HS-27A (cell line): Measurements from ENCODE around the gene MRAS.
A peak's percentile ranks its signal among the peaks of the same experiment; 100 is the strongest.

Experiments
- DNase-seq: peaks from one replicate; pipeline ENCODE4 v3.0.0-alpha.2; 2012; ENCODE audit warnings: low read depth, missing footprints

Gene MRAS

DNA sequence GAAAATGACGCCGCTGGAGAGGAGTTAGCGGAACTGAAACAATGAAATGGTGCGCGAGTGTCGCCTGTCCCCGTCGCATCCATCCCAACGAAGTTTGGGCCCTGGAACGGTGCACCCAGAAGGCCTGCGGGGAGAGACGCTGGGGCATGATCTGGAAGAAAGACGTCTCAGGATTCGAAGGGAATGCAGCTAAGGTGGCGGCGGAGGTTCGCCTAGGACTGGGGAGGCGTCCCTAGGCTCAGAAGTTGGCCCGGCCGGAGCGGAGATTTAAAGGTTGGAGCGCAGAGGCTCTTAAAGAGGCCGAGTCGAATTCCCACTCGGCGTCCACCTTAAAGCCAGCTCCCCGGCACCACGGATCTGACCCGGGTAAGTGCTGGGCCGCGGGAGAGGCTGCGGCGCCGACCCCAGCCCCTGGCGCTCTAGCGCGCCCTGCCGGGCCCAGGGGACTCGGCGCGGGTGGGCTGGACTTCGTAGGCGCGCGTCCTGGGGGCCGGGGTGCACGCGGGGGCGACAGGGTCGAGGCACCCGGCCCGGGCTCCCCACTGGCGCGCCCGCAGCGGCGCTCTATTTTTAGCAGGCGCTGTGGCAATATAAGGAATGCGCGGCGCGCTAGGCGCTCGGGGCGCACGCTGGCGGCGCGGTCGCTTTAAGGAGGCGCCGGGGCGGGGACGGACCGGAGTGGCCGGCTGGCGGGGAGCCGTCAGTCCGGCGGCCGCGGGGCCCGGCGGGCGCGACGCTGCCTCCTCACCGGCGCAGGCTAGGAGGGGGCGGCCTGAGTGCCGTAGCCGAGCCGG is at the start of gene MRAS:
Gene MRAS, plus strand, starts transcription at position 620 of the 794 bp plus-strand sequence. CDS start 24,305 bp downstream, outside the sequence.
- DNase-seq: peak; percentile 57

DNA sequence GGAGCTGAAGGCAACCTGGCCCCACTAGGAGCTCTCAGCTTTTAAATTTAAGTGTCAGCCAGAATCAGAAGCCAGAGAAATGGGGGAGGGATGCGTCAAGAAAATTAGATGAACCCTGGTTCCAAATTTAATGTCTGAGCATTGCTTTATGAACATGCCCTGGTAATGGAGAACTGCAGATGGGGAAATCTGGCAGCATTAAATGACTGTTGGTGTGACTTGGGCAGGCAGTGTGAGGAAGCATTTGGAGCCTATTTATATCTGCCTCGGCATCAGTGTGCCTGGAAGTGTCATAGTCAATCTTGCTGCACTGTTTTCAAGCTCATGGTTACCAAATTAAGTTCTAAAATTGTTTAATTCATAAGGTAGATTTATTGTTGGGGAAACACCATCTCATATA is 47.7 kb upstream of the MRAS start:
- DNase-seq: no peak

DNA sequence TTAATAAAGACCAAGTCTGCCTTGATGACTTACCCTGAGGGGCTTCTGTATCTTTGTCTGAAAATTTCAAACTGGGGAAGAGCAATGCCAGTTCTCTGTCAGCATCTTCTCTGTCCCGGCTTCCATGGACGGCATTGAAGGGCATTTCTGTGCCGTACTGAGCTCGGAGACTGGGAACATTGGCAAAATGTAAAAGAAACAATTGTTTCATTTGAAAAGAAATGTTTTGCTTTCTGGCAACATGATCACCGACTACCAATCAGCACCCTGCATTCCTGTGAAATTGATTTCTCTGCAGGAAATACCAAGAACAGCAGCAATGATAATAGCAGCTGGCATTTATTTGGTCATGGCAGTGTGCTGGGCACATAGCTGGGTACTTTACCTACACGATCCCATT is 44.9 kb upstream of the MRAS start:
- no peak for DNase-seq

DNA sequence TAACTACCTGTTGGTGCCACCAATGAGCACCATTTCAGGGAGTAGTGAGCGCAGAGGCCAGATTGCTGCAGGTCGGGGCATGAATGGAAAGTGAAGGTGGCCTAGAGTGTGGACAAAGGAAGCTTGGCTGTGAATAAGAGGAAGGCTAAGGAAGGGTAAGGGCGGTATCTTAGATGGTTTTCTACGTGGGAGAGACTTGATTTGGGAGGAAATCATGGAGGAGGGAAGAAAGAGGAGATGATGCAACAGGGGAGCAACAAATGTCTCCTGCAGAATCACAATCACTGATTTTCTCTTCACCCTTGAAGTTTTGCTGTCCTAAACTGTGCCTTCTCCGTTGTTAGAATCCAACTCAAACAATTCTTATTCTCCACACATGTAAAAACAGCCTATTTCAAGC is 40.5 kb upstream of the MRAS start:
- DNase-seq: no peak

DNA sequence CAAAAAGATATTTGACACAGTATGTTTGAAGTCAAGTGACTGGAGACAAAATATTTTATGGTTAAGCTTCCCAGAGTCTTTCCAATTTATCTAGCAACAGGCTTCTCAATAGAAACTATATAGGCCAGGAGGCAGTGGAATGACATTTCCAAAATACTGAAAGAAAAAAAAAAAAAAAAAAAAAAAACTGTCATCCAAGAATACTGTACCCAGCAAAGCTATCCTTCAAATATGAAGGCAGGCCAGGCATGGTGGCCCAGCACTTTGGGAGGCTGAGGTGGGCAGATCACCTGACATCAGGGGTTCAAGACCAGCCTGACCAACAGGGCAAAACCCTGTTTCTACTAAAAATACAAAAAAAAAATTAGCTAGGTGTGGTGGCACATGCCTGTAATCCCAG is 39.6 kb upstream of the MRAS start:
- no peak for DNase-seq

DNA sequence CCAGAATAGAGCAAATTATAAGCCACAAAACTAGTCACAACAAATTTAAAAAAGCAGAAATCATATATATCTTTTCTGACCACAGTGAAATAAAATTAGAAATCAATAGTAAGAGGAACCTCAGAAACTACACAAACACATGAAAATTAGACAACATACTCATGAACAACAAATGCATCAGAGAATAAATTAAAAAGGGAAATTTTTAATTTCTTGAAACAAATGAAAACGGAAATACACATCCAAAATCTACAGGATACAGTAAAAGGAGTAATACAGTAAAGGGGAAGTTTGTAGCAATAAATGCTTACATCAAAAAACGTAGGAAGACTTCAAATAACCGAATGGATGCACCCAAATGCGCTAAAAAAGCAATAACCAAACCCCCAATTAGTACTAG is 37.9 kb upstream of the MRAS start:
- DNase-seq: no peak

DNA sequence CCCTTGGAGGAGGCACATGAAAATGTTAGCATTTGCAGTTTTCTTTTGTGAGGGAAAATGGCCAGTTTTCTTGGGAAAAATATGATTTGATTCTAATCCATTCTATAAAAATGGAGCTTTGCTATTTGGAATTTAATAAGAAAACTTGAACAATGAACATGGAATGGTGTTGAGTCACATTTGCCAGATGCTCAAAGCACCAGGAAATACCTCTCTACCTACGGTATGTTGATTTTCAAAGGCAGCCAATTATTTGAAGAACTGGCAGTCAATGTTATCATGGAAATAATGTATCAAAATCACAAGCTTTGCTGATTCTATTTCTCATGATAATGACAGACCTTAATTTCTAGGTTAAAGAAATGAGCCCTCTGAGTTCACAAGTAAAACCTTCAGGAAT is 33.6 kb upstream of the MRAS start:
- DNase-seq: no peak

DNA sequence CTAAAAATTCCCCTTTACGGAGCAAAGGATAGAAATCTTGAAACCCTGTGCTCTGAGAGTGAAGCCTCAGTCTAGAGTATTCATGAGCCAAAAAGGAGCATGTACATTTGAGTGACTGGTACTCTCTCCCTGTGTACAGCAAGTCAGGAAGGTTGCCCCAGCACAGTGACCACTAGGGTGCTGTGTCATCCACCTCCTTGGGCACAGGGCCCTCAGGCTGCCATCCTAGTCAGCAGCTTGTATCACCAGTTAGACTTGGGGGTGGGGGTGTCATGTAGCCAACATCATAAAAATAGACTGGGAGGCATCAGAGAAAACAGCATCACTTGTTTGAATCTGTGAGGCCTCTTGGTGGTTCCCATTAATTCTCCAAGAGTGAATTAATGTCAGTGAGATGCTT is 30.7 kb upstream of the MRAS start:
- no peak for DNase-seq

DNA sequence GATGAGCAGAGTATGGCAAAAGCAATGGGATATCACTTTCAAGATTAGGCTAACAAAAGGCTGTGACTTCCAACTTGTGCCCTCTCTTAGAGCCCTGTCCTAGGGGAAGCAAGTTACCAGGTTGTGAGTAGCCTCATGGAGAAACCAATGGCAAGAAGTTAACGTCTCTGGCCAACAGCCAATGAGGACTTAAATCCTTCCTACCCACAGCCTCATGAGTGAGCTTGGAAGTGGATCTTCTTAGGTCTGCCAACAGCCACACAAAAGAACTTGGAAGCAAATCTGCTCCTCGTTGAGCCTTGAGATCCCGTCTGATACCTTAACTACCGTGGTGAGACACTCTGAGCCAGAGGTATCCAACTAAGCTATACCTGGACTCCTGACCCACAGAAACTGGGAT is 24.4 kb upstream of the MRAS start:
- no peak for DNase-seq

DNA sequence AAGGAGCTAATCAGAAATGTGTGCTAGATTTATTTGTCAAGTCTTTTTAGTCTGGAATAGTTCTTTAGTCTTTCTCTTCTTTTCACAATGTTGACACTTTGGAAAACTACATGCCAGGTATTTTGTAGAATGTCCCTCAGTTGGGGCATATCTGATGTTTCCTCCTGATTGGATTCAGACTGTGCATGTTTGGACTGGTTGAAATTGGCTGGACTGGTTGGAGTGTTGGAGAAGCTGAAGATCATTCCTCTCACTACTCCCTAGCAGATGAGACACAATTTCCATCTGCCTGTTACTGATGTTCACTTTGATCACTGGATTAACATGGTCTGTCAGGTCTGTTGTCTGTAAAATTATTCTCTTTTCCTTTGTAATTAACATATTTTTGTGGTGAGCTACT is 22.4 kb upstream of the MRAS start:
- DNase-seq: no peak

DNA sequence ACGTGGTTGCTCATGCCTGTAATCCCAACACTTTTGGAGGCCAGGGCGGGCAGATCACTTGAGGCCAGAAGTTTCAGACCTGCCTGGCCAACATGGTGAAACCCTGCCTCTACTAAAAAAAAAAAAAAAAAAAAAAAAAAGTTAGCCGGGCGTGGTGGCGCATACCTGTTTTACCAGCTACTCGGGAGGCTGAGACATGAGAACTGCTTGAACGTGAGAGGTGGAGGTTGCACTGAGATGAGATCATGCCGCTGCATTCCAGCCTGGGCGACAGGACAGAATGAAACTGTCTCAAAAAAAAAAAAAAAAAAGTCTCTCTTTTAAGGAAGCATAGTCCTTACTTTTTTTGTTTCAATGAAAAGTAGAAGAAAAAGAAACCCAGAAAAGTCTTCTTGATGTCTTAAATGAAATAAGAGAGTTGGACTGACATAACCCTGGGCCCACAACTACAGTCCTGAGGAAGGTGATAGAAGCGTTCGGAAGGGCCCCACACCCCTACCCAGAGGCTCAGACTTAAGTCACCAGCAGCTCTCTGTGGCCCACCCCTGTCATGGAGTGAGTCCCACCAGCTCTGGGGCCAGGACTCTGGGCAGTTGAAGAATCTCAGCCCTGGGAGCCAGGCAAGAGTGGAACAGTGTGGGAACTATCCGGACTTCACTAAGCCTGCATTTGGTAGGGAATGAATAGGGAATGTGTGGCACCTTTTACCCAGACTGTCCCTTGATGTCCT is 21.3 kb upstream of the MRAS start:
- no peak for DNase-seq

DNA sequence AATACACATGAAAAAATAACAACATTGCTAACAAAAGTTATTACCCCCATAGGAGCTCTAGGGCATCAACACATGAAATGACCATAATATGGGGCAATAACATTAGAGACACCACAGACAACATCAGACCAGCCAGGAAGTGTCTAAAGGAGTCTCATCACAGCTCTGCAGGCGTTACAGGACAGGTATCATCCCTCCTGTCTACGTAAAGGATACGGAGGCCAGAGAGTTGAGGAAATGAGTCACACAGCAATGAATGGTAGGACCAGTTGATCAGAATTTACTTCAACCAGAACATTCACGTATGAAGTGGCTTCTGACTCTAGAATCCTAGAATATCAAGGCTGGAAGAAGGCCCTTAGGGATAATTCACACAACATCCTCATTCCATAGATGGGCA is 20.5 kb upstream of the MRAS start:
- no peak for DNase-seq

DNA sequence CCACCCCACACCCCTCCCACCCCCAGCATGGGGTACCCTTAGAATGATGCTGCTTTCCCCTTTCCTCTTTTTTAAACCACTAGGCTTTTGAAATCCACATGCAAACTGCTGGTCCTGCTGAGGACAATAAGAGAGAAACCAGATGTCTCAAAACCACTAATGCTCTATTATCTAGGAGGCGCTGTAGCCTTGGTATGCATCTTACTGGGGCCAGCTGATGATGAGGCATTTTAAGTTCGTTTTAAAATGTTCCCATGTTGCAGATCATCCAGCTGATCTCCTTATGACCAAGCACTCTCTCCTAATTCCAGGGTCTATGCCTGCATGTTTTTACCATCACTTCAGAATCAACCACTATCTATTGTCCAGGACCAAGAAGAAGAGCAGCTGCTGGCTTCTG is 20.0 kb upstream of the MRAS start:
- no peak for DNase-seq

DNA sequence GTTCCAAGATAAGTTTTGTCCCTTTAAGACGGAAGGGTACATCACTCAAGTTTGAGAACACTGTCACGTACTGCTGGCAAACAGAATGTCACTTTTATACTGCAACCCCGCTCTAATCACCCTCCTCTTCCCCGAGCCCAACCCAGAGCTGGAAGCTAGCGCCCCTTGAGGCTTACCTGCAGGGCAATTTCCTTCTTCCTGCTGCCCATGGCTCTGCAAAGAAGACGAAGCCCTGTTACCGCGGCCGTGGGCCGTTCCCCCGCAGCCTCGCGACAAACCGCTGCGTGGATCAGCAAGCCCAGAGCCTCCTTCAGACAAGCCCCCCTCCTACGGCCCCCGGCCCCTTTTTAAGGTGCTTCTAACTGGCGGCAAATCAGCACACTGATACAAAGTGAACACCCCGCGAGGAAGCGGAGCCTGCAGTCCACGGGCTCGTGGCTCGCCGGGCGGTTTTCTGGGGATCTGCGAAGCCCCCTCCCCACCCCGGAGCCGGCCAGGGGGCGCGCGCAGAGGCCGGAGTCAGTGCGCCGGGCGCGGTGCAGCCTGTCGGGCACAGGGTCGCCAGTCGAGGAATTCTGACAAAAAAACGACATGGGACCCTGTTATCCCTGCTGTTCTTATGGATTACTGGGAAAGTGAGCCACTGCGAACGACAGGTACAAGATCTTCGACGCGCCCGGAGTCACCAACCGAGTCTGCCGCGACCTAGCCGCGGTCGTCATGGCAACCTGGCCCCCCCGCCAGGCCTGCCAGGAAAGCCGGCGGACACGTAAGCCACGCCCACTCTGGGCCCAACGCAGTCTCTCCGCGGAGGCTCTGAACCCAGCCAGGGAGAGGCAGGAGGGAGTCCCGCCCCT is 19.0 kb upstream of the MRAS start, which contains the start of gene NME9:
Gene NME9, minus strand, starts transcription at position 725 of the 857 bp plus-strand sequence. Its CDS starts 516 bp downstream, at position 209.
- DNase-seq: peak; percentile 45

DNA sequence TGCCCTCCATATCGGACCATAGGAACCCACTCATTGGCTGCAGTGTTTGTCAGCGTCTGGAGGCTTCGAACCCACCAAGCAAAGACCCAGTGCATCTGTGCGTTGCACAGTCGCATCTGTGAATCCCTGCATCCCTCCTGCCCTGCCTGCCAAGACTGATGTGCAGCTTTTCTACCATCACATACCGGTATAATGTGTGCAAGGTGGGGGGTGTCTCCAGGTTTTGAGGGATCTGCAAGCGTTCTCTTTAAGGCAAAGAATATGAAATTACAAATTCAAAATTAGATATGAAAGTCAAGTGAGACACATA is 18.4 kb upstream of the MRAS start:
- DNase-seq: no peak

DNA sequence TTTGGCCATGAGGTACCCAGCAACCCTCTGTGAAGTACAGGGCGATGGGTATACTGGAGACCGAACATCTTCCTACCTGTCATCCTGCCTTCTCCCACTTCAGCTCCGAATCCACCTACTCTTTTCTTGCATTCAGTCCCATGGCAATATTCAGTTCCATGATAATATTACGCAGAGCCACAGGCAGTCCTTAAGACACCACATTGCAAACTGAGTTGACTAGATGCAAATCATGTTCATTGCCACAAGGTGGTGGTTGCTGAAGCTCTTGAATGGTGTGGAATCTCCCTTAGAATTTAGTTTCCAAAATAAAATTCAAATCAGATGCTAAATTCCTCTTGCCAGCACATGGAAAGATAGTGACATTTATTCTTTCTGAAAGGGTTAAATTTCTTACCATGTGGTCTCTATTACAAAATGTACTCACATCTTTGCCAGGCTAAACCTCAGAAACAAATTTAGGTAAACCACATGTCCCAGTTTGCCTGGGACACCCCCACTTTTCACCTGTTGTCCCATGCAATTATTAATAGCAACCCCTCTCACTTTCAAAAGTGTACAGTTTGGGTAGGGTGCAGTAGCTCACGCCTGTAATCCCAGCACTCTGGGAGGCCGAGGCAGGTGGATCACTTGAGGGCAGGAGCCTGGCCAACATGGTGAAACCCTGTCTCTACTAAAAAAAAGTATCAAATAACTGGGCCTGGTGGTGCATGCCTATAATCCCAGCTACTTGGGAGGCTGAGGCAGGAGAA is 17.1 kb upstream of the MRAS start:
- DNase-seq: no peak

DNA sequence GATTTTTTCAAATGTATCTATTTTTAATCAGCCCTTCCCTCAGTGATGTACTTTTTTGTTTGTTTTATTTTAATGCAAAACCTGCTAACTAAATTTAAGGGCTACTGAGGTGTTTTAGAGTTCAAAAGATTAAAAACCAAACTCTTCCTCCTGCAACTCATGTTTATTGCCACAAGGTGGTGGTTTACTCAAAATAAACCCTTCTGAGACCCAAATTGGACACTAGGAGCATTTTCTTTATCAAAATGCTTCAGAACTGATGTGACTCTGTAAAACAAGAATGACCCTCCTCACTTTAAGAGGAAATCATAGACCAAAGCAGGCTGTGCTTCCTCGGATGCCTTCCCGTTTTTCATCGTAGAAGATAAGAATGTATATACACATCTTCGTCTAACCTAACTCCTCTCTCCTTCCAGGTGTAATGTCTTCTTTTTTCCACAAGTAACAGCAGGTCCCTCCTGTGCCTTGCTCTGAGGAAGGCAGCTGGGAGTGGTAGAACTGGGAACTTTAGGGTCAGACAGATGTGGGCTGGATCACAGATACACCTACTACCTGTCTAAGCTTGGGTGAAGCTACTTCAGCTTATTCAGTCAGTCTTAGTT is 15.8 kb upstream of the MRAS start:
- DNase-seq: no peak

DNA sequence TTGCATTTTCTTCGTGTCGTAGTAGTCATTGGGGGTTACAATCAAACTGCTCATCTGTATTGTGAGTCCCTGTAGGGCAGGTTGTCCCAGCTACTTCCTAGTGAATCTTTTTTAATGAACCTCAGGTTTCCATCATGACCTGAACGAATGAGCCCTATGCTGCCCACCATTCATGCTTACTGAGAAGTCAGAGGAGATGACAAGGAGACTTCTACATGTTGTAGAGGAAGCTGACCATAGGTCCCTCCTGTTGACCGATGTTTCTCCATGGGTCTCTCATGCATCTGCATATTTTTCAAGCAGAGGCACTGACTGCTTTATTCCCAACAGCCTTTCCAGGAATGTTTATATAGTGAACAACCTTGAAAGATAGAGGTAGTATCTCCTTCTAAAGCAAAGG is 13.8 kb upstream of the MRAS start:
- DNase-seq: no peak

DNA sequence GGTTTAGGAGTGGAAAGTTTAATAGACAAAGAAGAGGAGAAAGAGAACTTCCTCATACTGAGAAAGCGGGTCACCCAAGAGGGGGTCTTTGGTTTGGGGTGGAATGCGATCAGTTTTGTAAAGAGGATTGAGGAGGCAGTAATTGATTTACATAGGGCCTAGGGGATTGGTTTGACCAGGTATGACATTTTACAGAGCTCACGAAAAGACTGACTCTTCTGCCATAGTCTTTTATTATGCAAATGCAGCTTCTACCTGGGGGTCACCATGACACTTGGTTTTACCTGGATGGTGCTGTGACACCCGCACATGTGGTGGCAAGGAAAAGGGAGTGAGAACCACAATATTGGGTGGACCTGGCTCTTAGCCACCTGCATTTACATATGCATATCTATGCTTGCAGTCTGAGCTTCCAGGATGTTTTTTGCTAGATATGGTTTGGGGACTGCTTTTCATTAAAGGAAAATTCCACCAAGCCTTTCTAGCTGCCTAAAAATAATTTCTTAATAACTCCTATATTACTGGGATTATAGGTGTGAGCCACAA is 11.9 kb upstream of the MRAS start:
- no peak for DNase-seq

DNA sequence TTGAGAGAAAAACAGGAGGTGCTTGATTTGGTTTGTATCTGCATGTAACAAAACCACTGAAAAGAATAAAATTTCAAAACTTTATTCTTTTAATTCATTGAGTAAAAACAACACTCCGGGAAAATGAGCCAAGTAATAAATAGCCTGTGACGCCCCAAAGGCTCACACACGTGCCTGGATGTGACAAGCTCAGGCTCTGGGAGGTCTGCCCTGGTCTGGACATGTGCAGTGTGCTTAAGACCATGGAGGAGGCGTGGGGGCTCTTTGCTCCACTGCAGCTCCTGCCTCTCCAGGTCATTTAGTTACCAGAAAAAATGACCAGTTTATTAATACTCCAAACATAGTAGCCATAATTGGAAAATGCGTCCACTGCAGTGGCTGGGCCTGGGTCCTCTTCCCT is 10.1 kb upstream of the MRAS start:
- DNase-seq: no peak

DNA sequence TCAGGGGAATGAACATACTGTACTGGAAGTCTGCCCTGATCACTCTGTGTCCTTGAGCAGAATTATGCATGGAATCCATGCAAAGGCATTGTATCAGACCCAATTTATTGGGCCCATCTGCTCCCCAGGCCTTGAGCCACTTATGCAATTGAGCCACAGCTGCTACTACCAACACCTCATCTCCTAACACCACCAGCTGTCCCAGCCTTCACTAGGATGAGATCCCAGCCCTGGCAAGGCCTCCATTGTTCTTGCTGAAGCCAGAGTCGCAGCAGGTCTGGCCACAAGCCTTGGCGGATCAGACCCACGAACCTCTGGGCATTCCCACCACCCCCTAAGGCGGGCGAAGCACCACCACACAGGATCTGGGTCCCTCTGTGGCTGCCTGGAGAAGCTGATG is 9.6 kb upstream of the MRAS start:
- DNase-seq: no peak
